HL-60 (cell line): Measurements from ENCODE around the gene PRM1.
A peak's percentile ranks its signal among the peaks of the same experiment; 100 is the strongest.

Experiments
- DNase-seq, 2 experiments: peaks; one replicate each; pipeline ENCODE4 v3.0.0-alpha.2; 2010 to 2020; ENCODE audit warnings: low read depth in 1 of 2, low spot score in 1 of 2
- H3K27ac ChIP-seq: fragments of 250-450 bp; sonication (Bioruptor Pico); replicated peaks from 2 replicates; pipeline ENCODE4 v1.5.1; 2020; ENCODE audit warnings: mild to moderate bottlenecking, moderate library complexity
- H3K27me3 ChIP-seq: fragments of 250-450 bp; sonication (Bioruptor Pico); 2 replicates; pipeline ENCODE4 v1.5.1; 2021; ENCODE audit warnings: mild to moderate bottlenecking, moderate library complexity; ENCODE audit not compliant: insufficient read depth, poor library complexity, severe bottlenecking
- H3K4me3 ChIP-seq: replicated peaks from 2 replicates; pipeline ENCODE4 v1.5.1; 2011; ENCODE audit warnings: mild to moderate bottlenecking, control low read depth, low read length; ENCODE audit not compliant: insufficient read depth
- GABPA ChIP-seq: IDR thresholded peaks from 2 replicates; pipeline ENCODE4 v1.6.1; 2012; ENCODE audit warnings: low read depth
- POLR2AphosphoS5 ChIP-seq: IDR thresholded peaks from 2 replicates; pipeline ENCODE4 v1.6.1; 2012; ENCODE audit warnings: low read depth
- REST ChIP-seq: IDR thresholded peaks from 2 replicates; pipeline ENCODE4 v1.6.1; 2012; ENCODE audit warnings: low read depth; ENCODE audit not compliant: insufficient replicate concordance
- SPI1 ChIP-seq: IDR thresholded peaks from 2 replicates; pipeline ENCODE4 v1.6.1; 2012; ENCODE audit warnings: low read depth, mild to moderate bottlenecking, borderline replicate concordance
- TF ChIP-seq, protein P1 (sequence below): IDR thresholded peaks from one replicate; pipeline ENCODE4 v1.5.1; 2011; ENCODE audit warnings: low read length, control low read depth, inconsistent platforms; ENCODE audit not compliant: insufficient read depth

Gene PRM1

GRCh38 chr16:11312718-11313492 lies 31.8 kb upstream of the PRM1 start:
- DNase-seq, result peak in 1 of 2 experiments; percentile 41
- Histone ChIP-seq H3K4me3 (no peak overlapping the region), H3K27me3 (no peaks in the 10 kb centered on the region), H3K27ac (no peak overlapping the region)
- no peak for TF ChIP-seq GABPA
- no peak for TF ChIP-seq SPI1
- TF ChIP-seq, protein P1, sequence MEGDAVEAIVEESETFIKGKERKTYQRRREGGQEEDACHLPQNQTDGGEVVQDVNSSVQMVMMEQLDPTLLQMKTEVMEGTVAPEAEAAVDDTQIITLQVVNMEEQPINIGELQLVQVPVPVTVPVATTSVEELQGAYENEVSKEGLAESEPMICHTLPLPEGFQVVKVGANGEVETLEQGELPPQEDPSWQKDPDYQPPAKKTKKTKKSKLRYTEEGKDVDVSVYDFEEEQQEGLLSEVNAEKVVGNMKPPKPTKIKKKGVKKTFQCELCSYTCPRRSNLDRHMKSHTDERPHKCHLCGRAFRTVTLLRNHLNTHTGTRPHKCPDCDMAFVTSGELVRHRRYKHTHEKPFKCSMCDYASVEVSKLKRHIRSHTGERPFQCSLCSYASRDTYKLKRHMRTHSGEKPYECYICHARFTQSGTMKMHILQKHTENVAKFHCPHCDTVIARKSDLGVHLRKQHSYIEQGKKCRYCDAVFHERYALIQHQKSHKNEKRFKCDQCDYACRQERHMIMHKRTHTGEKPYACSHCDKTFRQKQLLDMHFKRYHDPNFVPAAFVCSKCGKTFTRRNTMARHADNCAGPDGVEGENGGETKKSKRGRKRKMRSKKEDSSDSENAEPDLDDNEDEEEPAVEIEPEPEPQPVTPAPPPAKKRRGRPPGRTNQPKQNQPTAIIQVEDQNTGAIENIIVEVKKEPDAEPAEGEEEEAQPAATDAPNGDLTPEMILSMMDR, result no peak
- TF ChIP-seq REST, result no peak
- TF ChIP-seq POLR2AphosphoS5, result no peak

DNA sequence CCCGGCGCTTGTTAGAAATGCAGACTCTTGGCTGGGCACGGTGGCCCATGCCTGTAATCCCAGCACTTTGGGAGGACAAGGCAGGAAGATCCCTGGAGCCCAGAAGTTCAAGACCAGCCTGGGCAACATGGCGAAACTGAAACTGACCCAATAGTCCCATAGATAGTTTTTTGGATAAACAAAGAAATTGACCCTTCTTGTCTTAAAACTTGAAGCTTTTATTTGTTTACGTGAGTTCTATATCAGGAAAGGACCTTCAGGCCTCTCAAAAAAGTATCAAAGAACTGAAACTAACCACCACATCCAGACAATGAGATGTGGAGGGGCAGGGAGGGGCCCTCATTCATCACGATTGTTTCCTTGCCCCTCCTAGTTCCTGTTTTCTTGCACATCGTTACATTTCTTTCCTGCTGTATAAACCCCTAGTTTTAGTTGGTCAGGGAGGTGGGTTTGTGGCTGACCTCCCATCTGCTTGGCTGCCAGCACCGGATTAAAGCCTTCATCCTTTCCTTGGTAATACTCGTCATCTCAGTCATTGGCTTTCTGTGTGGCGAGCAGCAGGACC lies 29.9 kb upstream of the PRM1 start:
- no peaks in the 10 kb centered on the region for H3K27me3 ChIP-seq
- H3K4me3 ChIP-seq, result no peak overlapping the region
- DNase-seq, result peak in 1 of 2 experiments; percentile 77
- TF ChIP-seq REST (no peak), GABPA (no peak), SPI1 (peak; percentile 81; the same call in 1 of the 2 replicates), POLR2AphosphoS5 (no peak)
- TF ChIP-seq, protein P1, result no peak
- peak overlapping the region; percentile 91 for H3K27ac ChIP-seq

DNA sequence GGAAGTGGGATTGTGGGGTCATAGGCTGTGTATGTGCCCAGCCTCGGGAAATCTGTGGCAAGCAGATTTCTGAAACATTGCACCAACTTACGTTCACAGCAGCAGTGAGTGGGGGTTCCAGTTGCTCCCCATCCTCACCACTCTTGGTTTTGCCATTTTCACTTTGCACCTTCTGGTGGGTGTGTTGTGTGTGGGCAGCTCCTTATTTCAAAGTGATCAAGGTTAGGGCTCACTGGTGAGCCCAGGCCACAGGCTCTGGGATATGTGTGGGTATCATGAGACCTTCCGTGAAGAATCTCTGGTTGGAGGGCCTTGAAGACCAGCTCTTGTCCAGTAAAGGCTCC lies 29.5 kb upstream of the PRM1 start:
- TF ChIP-seq GABPA (no peak), SPI1 (no peak)
- Histone ChIP-seq H3K27ac (peak overlapping the region; percentile 91), H3K27me3 (no peaks in the 10 kb centered on the region), H3K4me3 (no peak overlapping the region)
- no peak for DNase-seq

GRCh38 chr16:11309895-11310633 lies 28.9 kb upstream of the PRM1 start:
- Histone ChIP-seq H3K27ac (peak overlapping the region; percentile 91), H3K27me3 (no peaks in the 10 kb centered on the region), H3K4me3 (no peak overlapping the region)
- DNase-seq, result peak in 1 of 2 experiments; percentile 59
- TF ChIP-seq POLR2AphosphoS5 (no peak), SPI1 (no peak), GABPA (no peak), REST (no peak)
- TF ChIP-seq, protein P1, result no peak
